NT2/D1 (cell line): ENCODE data around the gene CPNE5.

Experiments
- DNase-seq: peaks from one replicate; pipeline ENCODE4 v3.0.0-alpha.2; 2011; ENCODE audit warnings: low read depth, low spot score
- H3K27me3 ChIP-seq: 2 replicates; pipeline ENCODE4 v1.6.0; 2011; ENCODE audit warnings: mild to moderate bottlenecking; ENCODE audit not compliant: insufficient read length, insufficient read depth
- H3K36me3 ChIP-seq: 2 replicates; pipeline ENCODE4 v1.6.1; 2011; ENCODE audit warnings: mild to moderate bottlenecking, low read length, mixed read lengths; ENCODE audit not compliant: insufficient read depth, insufficient read length
- H3K4me1 ChIP-seq: 2 replicates; pipeline ENCODE4 v1.5.1; 2011; ENCODE audit not compliant: insufficient read depth, insufficient read length
- H3K4me3 ChIP-seq: 2 replicates; pipeline ENCODE4 v1.5.1; 2011; ENCODE audit warnings: low read depth; ENCODE audit not compliant: insufficient read length
- H3K9ac ChIP-seq: 2 replicates; pipeline ENCODE4 v1.6.0; 2011; ENCODE audit warnings: low read depth; ENCODE audit not compliant: insufficient read length
- H3K9me3 ChIP-seq: 2 replicates; pipeline ENCODE4 v1.5.1; 2011; ENCODE audit warnings: mild to moderate bottlenecking, low read length; ENCODE audit not compliant: insufficient read depth
- SUZ12 ChIP-seq: IDR thresholded peaks from 2 replicates; pipeline ENCODE4 v1.6.1; 2011; ENCODE audit not compliant: insufficient read length, insufficient read depth; ENCODE audit errors: extremely low read depth
- YY1 ChIP-seq: IDR thresholded peaks from 2 replicates; pipeline ENCODE4 v1.6.1; 2011; ENCODE audit not compliant: insufficient read length, insufficient read depth
- ZNF274 ChIP-seq: IDR thresholded peaks from 2 replicates; pipeline ENCODE4 v1.6.1; 2011; ENCODE audit warnings: mild to moderate bottlenecking, low read depth, low read length

CPNE5 gene

GRCh38 chr6:36719126-36719525, 120.1 kb downstream of the CPNE5 start:
- Histone ChIP-seq H3K9me3 (no peaks in the 10 kb centered on the region), H3K27me3 (no peaks in the 10 kb centered on the region), H3K36me3 (no peaks in the 10 kb centered on the region), H3K9ac (no peak overlapping the region), H3K4me3 (no peak overlapping the region), H3K4me1 (peaks cover 10% of the 10 kb centered on the region)
- DNase-seq = no peak
- TF ChIP-seq YY1 = no peak

- H3K9ac ChIP-seq = no peak overlapping the region
- no peak overlapping the region for H3K4me3 ChIP-seq
- no peak for TF ChIP-seq ZNF274
- no peak for TF ChIP-seq YY1
- no peak for TF ChIP-seq SUZ12
These were observed 120.7 kb downstream of the CPNE5 start for GRCh38 chr6:36718560-36718959.

GRCh38 chr6:36717871-36718540, 121.2 kb downstream of the CPNE5 start:
- DNase-seq = no peak
- Histone ChIP-seq H3K9me3 (no peaks in the 10 kb centered on the region), H3K4me3 (no peak overlapping the region), H3K27me3 (no peaks in the 10 kb centered on the region), H3K36me3 (no peaks in the 10 kb centered on the region), H3K4me1 (peaks cover 10% of the 10 kb centered on the region), H3K9ac (no peak overlapping the region)
- TF ChIP-seq YY1 (no peak), SUZ12 (no peak), ZNF274 (no peak)

More at GRCh38 chr6:36718560-36718959, 120.7 kb downstream of the CPNE5 start:
- Histone ChIP-seq H3K9me3 (no peaks in the 10 kb centered on the region), H3K27me3 (no peaks in the 10 kb centered on the region), H3K4me1 (peaks cover 10% of the 10 kb centered on the region), H3K36me3 (no peaks in the 10 kb centered on the region)
- DNase-seq = no peak

- Histone ChIP-seq H3K9me3 (no peaks in the 10 kb centered on the region), H3K4me1 (peaks cover 10% of the 10 kb centered on the region), H3K9ac (no peak overlapping the region), H3K4me3 (no peak overlapping the region), H3K27me3 (no peaks in the 10 kb centered on the region), H3K36me3 (no peaks in the 10 kb centered on the region)
- TF ChIP-seq ZNF274 (no peak), SUZ12 (no peak), YY1 (no peak)
- DNase-seq = no peak
These were observed 121.9 kb downstream of the CPNE5 start for GRCh38 chr6:36717231-36717825.

- no peak for DNase-seq
- peaks cover 10% of the 10 kb centered on the region for H3K4me1 ChIP-seq
- no peak overlapping the region for H3K9ac ChIP-seq
- no peaks in the 10 kb centered on the region for H3K27me3 ChIP-seq
- TF ChIP-seq SUZ12 (no peak), ZNF274 (no peak), YY1 (no peak)
- H3K4me3 ChIP-seq = no peak overlapping the region
- no peaks in the 10 kb centered on the region for H3K36me3 ChIP-seq
- no peaks in the 10 kb centered on the region for H3K9me3 ChIP-seq
These were observed 122.7 kb downstream of the CPNE5 start for GRCh38 chr6:36716476-36717093.

DNA sequence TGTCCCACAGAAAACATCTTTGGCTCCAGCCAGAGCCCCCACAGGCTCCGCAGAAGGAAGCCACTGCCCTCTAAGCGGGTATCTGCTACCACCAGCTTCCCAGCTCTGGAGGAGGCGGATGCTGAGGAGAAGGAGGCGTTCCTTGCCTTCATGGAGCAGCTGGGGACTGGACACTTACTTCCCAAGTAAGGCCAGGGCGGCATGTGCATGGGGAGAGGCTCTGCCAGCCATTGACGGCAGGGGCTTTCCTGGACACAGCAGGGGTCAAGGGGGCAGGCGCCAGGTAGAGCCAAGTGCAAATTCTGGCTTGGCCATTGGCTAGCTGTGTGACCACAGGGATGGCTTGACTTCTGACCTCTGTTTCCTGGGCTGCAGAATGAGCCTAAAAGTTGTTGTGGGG, 123.8 kb downstream of the CPNE5 start:
- no peak for DNase-seq
- Histone ChIP-seq H3K4me1 (peaks cover 10% of the 10 kb centered on the region), H3K9me3 (no peaks in the 10 kb centered on the region), H3K9ac (no peak overlapping the region), H3K4me3 (no peak overlapping the region), H3K27me3 (no peaks in the 10 kb centered on the region), H3K36me3 (no peaks in the 10 kb centered on the region)
- no peak for TF ChIP-seq ZNF274
- no peak for TF ChIP-seq SUZ12
- TF ChIP-seq YY1 = no peak

- H3K9ac ChIP-seq = no peak overlapping the region
- no peak for TF ChIP-seq YY1
- no peak for TF ChIP-seq ZNF274
- no peak for TF ChIP-seq SUZ12
- H3K4me1 ChIP-seq = peaks cover 10% of the 10 kb centered on the region
- DNase-seq = no peak
- no peak overlapping the region for H3K4me3 ChIP-seq
- H3K36me3 ChIP-seq = no peaks in the 10 kb centered on the region
- H3K9me3 ChIP-seq = no peaks in the 10 kb centered on the region
- no peaks in the 10 kb centered on the region for H3K27me3 ChIP-seq
These were observed 124.7 kb downstream of the CPNE5 start for GRCh38 chr6:36714511-36714910.
